ENCODE measurements around the gene MYH14.

GRCh38 chr19:50315773-50316448 lies 112.5 kb downstream of the MYH14 start:
- TF ChIP-seq POLR2A (IDR thresholded peaks at IDR 0.05; ENCODE audit: low read depth, low read length) (no peak), CTCF (conservative IDR thresholded peaks at IDR 0.05; ENCODE audit: low read depth, low read length) (no peak), RCOR1 (IDR thresholded peaks at IDR 0.05; ENCODE audit: insufficient replicate concordance, low read length) (no peak), CEBPB (IDR thresholded peaks at IDR 0.05; ENCODE audit: low read depth, low read length) (no peak), MXI1 (IDR thresholded peaks at IDR 0.05; ENCODE audit: borderline replicate concordance, low read depth, low read length) (no peak), RAD21 (IDR thresholded peaks at IDR 0.05; ENCODE audit: low read length) (no peak)

Data from IMR-90 (cell line).